ENCODE results near the gene PLEKHA1.

Gene PLEKHA1

GRCh38 chr10:122374237-122374858, at the start of gene PLEKHA1:
TSS of gene PLEKHA1 (plus strand) at chr10:122374708. CDS start at chr10:122393201, 18,493 bp downstream.
- peak; percentile 73 to 90 for DNase-seq (ENCODE audit: extremely low read depth in 1 of 2, low read depth in 1 of 2)

- DNase-seq (ENCODE audit: extremely low read depth in 1 of 2, low read depth in 1 of 2): no peak
Observed at GRCh38 chr10:122325235-122325634, 49.3 kb upstream of the PLEKHA1 start.

GRCh38 chr10:122326385-122326784, 48.1 kb upstream of the PLEKHA1 start:
- DNase-seq (ENCODE audit: extremely low read depth in 1 of 2, low read depth in 1 of 2): no peak

GRCh38 chr10:122326806-122327205, 47.7 kb upstream of the PLEKHA1 start:
- DNase-seq (ENCODE audit: extremely low read depth in 1 of 2, low read depth in 1 of 2): no peak

- DNase-seq (ENCODE audit: extremely low read depth in 1 of 2, low read depth in 1 of 2): no peak
Observed at GRCh38 chr10:122327237-122328206, 47.0 kb upstream of the PLEKHA1 start.

GRCh38 chr10:122328676-122329075, 45.8 kb upstream of the PLEKHA1 start:
- no peak for DNase-seq (ENCODE audit: extremely low read depth in 1 of 2, low read depth in 1 of 2)

- DNase-seq (ENCODE audit: extremely low read depth in 1 of 2, low read depth in 1 of 2): no peak
Observed at GRCh38 chr10:122329416-122329815, 45.1 kb upstream of the PLEKHA1 start.

GRCh38 chr10:122331100-122331499, 43.4 kb upstream of the PLEKHA1 start:
- DNase-seq (ENCODE audit: extremely low read depth in 1 of 2, low read depth in 1 of 2): no peak

GRCh38 chr10:122331615-122332446, 42.7 kb upstream of the PLEKHA1 start:
- DNase-seq (ENCODE audit: extremely low read depth in 1 of 2, low read depth in 1 of 2): no peak

GRCh38 chr10:122333037-122333436, 41.5 kb upstream of the PLEKHA1 start:
- DNase-seq (ENCODE audit: extremely low read depth in 1 of 2, low read depth in 1 of 2): no peak

- no peak for DNase-seq (ENCODE audit: extremely low read depth in 1 of 2, low read depth in 1 of 2)
Observed at GRCh38 chr10:122336332-122336731, 38.2 kb upstream of the PLEKHA1 start.

- no peak for DNase-seq (ENCODE audit: extremely low read depth in 1 of 2, low read depth in 1 of 2)
Observed at GRCh38 chr10:122336961-122337360, 37.5 kb upstream of the PLEKHA1 start.

GRCh38 chr10:122338609-122339441, 35.7 kb upstream of the PLEKHA1 start:
- no peak for DNase-seq (ENCODE audit: extremely low read depth in 1 of 2, low read depth in 1 of 2)

- DNase-seq (ENCODE audit: extremely low read depth in 1 of 2, low read depth in 1 of 2): no peak
Observed at GRCh38 chr10:122341141-122341810, 33.2 kb upstream of the PLEKHA1 start.

GRCh38 chr10:122342293-122343134, 32.0 kb upstream of the PLEKHA1 start:
- DNase-seq (ENCODE audit: extremely low read depth in 1 of 2, low read depth in 1 of 2): peak; percentile 25 to 34

GRCh38 chr10:122343135-122343800, 31.2 kb upstream of the PLEKHA1 start:
- DNase-seq (ENCODE audit: extremely low read depth in 1 of 2, low read depth in 1 of 2): no peak

GRCh38 chr10:122343936-122344335, 30.6 kb upstream of the PLEKHA1 start:
- DNase-seq (ENCODE audit: extremely low read depth in 1 of 2, low read depth in 1 of 2): no peak

- DNase-seq (ENCODE audit: extremely low read depth in 1 of 2, low read depth in 1 of 2): no peak
Observed at GRCh38 chr10:122344741-122345258, 29.7 kb upstream of the PLEKHA1 start.
